NCI-H460 (cell line): ENCODE results near the gene CD52. TPM values are rescaled to one million over a fixed set of nuclear protein-coding genes. Genes with fewer than 3 reads are reported as not detected.
"Not testable (repeated sequence)": the region's sequence is repeated elsewhere in the genome, so short reads cannot be mapped to it uniquely, and the experiment has no call there.

ENCODE experiments used
- DNase-seq: peaks from one replicate; pipeline ENCODE4 v3.0.0-alpha.2; 2016; ENCODE audit warnings: low read depth; ENCODE audit errors: extremely low read depth
- total RNA-seq: library from RNA; depleted of rRNA; stranded (reverse); fragments of >200 nt; shearing (Covaris generic); gene quantifications from 2 replicates; pipeline ENCODE4 v1.2.3, GENCODE V29; 2014

The CD52 gene
- total RNA-seq, 1 experiment from 2014 or later, result not detected

DNA sequence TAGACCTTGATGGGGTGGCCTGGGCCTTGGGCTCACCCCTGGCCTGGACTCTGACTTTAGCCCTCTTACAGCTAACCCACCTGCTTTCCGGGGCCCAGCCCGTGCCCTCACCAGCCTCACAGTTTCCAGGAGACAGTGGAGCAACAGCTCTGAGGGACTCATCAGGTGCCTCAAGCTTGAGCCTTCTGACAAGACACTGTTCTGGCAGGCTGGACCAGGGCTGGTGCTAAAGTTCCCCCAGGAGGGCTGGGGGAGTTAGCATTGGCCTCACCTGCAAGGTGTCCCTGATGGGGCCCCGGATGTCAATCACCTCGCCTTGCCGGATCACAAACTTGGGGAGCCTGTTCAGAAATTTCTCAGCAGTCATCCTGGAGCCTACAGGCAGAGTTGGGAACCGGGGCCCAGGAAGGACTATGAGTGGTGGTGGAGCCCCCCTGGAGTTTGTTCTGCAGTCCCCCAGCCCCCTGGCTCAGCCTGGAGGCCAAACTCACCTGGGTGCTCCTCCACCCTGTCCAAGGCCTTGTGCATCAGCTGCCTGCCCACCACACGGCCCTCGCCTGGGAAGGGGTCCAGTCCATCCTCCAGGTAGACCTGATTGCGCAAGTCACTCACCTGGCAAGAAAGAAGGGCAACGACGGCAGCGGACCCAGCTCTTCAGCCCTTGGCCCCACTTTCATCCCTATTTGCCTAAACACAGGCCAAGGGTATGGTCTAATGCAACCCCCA lies 33.7 kb upstream of the CD52 start:
- DNase-seq, result no peak

DNA sequence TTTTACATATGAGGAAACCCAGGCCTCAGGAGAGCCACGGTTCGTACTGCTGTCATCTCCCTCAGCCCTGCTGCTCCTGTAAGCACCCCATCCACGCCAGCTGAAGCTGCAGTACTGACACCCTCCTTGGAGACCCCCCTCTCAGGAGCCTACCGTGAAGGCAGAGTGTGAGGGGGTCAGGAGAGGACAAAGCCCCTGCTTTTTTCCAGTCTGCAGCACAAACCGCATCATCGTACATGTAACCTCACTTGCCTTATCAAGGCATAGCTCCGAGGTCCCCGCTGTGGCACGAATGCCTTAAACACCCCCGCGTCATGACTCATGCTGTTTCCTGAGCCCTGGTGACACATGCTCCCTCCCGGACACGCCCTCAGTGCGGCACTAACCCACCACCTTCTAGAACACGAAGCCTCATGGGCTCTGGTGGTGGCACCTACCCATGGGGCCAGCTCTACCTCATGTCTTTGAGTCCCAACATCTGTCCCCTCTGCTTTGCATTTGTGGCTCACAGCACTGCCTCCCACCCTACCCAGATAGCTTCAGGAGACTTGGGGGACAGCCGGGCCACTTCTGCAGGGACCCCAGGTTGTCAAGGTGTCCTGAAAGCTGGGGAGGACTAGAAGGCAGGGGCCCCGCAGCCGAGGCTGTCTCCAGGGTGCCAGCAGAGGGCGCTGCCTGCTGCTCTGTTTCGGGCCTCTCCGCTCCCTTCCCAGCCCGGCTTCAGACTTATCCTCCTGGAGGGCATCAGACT lies 33.0 kb upstream of the CD52 start:
- DNase-seq, result peak; percentile 68

DNA sequence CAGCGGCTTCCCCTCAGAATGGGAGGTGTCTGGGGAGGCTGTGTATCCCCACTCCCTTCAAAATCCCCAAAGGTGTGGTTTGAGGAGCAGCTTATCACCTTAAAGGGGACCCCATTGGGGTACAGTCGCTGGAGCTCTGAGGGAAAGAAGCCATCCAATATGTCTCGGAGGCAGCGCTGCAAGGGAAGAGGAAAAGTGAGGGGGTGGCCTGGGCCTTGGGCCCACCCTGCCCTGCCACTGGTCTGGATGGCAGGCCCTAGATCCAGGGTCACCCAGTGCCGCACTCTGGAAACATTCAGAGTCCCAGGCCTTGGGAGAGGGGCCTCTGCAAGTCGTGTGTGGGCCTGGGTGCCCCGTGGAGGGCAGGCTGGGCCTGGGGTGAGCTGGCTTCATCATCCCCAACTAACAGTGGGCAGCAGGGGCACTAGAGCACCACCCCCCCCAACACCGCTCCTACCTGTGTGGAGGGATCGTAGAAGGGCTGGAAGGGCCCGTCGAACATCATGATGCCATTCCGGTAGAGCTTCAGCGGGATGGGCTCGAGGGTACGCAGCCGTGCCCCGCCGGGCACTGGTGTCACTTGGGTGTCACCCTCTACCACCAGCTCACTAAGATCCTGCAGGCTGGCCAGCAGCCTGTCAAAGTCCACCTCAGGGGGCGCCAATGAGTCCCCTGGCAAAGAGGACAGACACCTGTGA lies 32.2 kb upstream of the CD52 start:
- peak; percentile 38 for DNase-seq

DNA sequence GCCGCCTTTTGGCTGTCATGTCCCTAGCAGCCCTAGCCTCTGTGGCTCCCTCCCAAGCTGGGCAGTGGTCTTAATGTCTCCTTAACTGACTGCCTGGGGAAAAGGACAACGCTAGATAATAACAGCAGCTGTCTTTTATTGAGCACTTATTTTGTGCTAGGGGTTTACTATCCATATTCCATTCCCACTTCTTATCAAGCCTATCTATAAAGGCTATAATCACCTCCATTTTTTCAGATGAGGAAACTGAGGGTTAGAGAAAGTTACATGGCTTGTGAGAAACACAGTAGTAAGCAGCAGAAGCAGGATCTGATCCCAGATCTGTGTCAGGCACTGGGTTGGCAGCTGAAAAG lies 31.7 kb upstream of the CD52 start:
- DNase-seq, result no peak

DNA sequence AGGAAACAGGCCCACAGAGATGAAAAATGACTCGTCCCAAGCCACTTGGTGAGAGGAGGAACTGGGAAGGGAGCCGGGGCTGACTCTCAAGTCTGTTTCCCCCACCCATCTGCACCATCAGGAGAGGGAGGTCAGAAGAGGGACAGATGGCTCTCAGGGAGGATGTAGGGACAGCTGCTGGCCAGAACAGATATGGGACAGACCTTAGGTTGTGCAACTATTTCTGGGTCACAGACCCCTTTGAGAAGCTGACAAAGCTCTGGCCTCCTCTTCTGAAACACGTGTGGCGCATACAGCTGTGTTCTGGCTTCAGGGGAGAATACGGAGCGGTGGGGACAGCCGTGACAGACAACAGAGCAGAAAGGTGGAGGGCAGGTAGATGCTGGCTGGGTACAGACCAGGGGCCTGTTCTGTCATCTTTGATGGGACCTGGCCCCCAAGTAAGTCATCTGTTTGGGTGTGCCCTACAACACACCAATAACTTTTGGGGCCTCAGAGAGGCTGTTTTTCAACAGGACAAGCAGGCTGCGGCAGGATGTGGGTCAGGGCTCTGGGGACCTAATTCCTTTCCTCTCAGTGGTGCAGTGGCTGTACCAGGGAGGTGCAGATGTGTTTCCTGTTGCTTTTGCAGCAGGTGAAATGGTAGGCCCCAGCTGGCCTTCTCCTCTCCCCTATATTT lies 30.6 kb upstream of the CD52 start:
- no peak for DNase-seq

DNA sequence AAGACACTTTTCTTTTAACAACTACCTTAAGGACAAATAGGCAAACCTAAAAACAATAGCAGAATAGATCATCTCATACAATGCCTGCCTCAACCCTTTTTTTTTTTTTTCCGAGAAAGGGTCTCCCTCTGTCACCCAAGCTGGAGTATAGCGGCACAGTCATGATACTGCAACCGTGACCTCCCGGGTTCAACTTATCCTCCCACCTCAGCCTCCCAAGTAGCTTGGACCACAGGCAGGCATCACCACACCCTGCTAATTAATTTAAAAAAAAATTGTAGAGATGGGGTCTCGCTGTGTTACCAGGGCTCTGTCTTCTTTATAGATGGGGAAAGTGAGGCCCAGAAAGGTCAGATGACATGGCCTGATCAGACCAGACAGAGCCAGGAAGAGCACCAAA lies 29.9 kb upstream of the CD52 start:
- no peak for DNase-seq

DNA sequence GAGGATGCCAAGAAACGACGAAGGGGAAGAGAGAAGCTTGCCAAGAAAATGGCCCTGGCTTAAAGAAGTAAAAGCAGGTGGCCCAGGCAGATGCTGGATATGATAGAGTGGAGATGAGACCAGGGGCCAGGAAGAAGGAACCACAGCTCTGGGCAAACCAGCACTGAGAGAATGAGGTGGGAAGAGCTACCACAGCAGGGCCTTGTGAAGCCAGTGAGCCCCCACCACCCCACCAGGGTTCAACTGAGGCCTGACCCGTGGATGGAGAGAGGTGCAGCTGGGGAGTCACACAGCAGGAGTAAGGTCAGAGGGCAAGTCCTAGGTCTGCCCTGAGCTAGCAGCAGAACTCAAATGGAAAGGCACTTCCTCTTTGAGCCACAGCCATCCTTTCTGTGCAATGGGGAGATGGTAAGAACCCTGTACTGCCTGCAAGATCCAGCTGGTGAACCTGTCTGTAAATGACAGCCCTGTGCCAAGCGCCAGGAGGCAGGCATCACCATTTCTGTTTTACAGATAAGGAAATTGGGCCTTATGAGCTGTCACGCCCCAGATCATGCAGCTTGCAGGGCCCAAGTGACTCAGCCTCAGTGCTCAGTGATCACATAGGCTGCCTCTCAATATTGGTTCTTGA lies 29.3 kb upstream of the CD52 start:
- no peak for DNase-seq

DNA sequence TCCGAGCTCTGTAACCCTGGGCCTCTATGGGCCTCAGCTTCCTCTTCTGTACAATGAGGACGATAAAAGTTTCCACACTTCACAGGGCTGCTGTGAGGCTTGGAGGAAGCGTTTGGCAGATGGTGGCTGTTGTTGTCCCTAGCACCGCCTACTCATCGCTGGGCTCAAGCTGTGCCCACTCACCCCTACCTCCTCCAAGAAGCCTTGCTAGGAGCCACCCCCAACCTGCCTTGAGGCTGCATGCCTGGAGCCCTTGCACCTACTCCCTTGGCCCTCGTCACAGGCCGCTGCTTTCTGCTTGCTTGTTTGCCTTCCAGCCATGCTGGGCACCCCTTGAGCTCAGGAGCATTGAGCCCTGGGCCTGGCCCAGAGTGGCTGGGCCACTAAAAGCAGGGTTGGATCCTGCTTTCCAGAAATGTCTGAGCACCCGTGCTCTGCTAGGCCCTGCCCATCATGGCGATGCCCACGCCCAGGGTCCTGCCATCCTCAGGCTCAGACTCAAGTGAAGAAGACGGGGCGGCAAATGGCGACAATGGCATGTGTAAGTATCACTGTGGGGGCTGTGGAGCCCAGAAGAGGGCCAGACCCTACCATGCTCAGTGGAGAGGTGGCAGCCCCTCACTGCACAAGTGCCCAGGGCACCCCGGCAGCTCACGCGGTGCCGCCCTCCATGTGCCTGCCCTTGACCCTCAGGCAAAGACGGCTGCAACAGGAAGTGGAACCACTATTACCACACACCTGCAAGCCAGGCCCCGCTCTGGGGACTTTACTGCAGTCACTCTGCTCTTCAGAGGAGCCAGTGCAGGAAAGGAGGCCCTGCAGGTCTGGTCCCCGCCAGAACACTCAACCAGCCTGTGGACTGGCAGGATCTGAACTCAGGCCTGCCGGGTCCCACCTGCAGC lies 28.3 kb upstream of the CD52 start:
- no peak for DNase-seq

DNA sequence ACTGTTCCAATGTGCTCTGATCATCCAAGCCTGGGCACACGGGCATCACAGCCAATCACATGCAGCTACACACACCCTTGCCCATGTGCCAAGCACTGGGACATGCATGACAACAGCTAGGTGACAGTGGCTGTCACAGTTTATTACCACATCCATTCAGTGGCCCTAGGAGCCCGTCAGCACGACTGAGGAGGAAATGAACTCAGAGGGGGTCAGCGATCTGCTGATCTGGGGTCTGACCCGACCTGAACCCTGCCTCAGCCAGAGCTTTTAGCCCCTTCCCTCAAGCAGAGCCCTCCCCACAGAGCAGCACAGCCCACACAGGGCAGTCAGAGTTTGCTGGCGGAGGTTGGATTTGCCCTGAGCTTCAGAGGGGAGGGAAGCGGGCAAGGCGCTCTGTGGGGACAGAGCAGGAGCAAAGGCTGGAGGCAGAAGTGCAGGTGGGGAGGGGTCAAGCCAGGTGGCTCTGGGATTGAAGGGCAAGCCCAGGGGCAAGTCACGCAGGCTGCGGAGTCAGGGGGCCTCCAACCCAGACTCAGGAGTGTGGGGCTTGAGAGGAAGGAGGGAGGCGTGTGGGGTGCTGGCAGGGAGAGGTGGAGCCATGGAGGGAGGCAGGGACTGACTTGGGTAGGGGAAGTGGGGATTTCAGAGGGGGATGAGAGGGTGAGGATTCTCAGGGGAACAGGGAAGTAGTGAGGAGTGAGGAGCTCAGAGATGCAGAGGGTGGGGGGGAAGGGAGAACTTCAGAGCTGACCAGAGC lies 27.5 kb upstream of the CD52 start:
- DNase-seq, result no peak

DNA sequence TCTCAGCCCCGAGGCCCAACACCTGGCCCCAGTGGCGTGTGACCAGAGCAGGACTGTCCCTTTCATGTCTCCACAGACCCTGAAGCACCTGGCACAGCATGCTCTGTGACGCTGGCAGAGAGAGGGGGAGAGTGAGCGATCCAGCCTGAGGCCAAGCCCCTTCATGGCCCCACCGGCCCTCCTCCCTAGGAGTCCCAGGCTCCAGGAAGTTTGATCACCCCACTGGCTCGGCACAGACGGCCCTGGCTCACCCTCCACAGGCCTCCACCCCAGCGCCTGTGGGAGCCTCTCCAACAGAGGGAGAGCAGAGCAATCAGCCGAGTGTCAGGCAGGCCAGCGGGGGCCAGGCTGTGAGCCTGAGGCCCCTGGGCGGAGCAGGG lies 26.9 kb upstream of the CD52 start:
- no peak for DNase-seq

DNA sequence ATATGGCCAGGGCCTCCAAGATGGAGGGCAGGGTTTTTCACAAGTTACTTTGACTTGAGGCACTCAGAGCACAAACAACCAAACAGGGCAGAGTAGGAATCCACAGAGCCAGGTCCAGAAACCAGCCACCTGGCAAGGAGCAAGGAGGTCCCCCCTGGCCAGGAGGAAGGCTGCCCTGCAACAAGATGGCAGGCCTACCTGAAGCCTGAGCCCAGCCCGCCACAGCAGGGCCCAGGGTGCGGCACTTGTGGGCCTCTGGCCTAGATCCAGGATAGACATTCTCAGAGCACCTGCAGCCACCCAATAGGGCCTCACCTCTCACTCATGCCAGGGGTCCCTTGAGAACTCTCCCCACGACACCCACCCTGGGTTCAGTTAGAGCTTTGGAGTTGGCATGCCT lies 26.3 kb upstream of the CD52 start:
- DNase-seq, result no peak

DNA sequence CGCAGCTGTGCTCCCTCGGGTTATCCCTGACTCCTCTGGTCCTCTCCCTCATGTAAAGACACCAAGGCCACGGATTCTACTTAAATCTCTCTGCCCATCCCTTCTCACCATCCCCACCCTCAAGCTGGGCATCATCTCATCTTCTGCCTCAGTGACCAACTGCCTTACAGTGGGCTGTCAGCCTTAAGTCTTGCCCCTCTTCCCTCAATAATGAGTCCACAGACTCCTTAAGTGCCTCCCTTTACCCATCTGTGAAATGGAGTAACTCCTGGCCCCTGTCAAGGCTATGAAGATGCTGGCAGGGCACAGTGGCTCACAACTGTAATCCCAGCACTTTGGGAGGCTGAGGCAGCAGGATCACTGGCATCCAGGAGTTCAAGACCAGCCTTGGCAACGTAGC lies 25.8 kb upstream of the CD52 start:
- no peak for DNase-seq

DNA sequence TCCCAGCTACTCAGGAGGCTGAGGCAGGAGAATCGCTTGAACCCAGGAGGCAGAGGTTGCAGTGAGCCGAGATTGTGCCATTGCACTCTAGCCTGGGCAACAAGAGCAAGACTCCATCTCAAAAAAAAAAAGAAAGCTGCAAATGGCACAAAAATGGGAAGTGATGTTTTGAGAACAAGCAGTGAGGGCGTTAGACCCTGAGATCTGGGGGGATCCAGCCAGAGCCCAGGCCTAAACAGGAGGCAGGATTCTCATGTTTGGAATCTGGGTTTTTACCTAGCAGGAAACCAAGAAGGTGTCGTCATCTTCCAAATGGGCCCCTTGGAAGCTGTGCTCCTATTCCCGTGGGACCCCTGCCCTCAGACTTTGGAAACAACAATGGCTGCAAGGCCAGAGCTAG lies 25.0 kb upstream of the CD52 start:
- not testable (repeated sequence) for DNase-seq

DNA sequence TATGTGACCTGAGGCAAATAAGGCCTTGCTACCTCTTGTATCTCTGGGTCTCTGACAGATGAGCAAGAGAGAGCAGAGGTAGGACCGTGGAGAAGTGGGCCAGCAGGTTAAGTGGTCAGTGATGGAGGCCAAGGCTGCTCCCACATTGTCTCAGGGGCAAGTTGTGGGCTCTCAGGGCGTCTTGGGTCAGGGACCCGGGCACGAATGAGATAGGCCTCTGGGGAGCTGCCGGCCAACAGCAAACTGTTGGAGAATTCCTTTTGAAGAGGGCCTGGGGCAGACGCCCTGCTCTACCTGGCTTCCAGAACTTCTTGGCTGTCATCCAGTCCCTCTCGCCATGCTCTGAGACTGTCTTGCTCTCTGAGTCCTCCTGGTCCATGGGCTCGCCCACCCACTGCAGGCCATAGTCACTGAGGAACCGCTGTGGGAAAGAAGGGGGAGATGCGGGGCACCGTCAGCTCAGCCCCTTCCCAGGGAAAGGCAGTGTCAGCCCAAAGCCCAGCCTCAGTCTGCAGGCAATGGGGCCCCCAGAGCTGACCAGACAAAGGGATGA lies 23.8 kb upstream of the CD52 start:
- DNase-seq, result no peak

DNA sequence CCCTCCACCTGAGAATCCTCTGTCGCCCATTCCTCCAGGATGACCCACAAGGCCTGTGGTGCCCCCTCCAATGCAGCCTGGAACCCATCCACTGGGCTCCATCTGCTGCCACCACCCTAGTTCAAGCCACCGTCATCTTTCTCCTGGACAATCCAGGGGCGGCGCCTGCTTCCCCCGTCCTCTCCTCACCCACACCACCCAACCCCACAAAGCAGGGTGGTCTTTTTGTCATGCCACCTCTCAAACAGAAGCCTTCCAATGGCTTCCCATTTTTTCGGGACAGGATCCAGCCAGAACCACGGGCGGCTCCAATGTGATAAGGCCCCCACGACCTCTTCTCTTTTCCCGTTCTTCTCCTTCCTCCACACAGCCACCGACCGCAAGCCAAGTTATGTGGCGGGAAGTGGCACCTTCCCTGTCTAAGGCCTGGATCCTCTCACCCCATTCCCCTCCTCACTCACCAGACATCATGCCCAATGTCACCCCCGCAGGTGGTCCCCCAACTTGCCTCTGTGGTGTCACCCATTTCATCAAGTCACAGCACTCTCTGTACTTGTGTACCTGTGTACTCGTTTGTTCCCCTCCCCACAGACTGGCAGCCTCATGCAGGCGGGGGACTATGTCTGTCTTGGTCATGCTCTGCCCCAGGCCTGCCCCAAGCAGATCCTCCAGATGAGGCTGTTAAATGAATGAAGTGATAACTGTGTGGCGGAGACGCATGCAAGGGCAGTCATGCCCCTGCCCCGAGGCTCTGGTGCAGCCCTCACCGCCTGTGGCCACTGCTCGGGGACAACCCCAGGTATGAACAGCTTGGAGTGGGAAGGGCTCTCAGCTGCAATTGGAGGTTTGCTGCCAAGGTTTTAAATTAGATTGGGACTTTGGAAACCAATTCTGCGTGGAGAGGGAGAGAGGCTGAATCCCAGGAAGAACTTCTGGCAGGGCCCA lies 22.3 kb upstream of the CD52 start:
- no peak for DNase-seq

DNA sequence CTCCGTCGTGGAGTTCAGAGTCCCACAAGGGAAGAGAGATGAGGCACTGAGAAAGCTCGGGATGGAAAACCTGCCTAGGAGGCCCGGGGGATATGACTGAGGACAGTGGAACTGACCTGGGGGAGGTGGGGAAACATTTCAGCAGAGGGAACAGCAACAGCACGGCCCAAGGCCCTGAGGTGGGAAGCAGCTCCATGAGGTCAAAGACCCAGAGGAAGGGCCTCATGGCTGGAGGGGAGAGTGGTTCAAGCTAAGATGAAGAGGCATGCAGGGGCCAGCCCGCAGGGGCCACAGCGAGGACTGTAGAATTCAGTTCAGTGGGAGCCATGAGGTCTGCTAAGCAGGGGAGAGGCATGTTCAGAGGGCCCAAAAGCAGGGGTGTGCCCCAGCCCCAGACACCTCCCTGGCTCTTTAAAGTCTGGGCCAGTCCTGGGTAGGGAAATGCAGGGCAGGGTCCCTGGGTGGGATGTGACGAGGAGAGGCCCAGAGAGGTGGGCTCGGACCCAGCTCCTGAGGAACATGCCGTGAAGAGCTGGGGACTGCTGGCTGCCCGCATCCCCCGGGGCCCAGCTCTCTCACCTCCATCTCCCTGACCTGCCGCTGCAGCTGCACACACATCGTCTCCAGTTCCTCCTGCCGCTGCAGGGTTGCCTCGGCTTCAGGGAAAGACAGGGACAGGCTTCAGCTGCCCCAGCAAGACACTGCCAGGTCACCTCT lies 21.3 kb upstream of the CD52 start:
- no peak for DNase-seq
